ENCODE data around the gene METTL6. TPM values are rescaled to one million over a fixed set of nuclear protein-coding genes. Genes with fewer than 3 reads are reported as not detected.
"Not testable (repeated sequence)": the region's sequence is repeated elsewhere in the genome, so short reads cannot be mapped to it uniquely, and the experiment has no call there.

Gene METTL6
- polyA plus RNA-seq, 1 donor: 32.8 TPM

DNA sequence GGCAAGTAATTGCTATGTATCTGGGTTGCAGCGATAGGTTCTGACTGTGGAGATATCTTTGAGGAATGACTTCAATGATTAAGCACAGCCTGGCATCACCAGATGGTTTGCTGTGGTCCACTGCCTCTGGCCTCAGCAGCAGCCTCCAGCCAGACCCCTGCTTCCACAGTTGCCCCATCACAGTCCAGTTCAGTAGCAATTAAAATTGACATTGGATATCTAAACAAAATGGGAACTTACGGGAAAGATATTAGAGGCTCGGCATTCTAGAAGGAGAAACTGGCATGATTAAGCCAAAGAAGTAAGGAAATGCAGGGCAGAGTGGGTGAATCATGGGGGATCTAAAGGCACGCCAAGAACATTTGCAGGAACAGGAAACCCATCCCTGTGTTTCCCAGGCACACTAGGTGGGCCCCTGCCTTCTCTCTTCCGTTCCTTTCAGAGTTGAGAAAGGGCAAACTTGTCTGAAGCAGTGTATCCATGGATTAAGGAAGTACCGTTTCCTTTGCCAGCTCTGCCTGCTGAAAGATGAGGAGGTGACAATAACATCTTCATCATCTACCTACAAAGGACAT, 58.7 kb downstream of the METTL6 start:
- DNase-seq: no peak

DNA sequence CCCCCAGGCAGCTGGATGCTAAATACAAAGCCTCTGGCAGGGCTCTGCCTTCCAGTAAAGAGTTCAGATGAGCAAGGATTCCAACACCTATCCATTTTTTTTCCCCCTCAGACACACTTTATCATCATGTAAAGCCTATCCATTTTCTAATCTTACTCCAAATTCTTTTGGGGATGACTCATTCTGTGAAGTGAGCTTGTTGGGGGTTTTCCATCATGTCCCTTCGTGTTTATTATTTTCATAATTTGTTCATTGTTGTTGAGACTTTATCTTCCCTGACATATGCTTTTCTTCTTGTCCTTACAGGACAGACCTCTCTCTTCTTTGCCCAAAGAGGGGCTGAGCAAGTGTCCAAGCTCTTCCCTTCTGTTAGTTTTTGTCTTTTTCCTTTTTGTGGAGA, 60.3 kb downstream of the METTL6 start:
- DNase-seq: no peak

DNA sequence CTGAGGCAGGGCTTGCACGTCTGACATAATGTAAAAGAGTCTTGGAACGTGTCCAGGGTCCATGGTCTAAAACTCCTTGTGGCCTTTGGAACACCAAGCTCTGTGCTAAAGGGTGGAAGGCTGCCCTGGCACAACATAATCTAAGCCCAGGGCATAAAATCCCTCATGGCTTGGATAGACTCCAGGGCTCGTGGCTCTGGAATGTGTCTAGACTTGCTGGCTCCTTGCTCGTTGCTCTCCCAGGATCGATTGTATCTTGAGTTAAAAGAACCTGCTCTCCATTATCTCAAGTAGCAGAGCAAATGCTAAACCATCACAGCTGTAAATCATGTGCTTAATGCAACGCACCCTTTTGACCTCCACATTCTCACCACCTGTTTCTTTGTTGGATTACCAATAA, 63.3 kb downstream of the METTL6 start:
- DNase-seq: not testable (repeated sequence)

DNA sequence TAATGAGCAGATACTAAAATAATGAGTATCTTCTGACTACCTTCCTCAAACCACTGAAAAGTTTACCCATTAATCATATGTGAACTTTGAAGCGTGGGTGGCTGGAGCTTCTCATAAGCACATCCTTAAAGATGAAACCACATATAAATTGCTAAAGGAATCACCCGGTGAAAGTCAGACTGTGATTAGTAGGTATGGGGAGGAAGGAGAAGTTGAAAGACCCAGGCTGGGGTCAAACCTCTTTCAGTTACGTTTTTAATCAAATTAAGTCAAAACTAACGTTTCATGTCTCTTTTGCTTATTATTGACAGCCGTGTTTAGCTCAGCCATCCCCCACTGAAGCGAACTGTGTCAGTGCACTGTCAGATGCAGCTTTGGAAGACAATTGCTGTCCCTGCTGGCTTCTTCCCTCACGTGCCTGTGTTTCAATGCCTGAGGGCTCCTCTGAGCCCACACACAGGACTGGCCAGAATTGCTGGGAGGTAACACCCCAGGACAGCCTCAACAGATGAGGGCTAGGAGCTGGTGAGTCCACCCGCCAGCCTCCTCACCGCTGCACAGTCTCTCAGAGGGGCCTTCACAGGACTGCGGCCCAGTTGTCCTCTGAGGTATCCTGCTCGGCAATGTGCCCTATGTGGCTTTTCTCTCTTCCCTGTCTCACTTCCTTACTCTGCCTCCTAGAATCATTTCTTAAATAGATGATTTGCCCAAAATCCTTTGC, 65.7 kb downstream of the METTL6 start:
- DNase-seq: no peak

DNA sequence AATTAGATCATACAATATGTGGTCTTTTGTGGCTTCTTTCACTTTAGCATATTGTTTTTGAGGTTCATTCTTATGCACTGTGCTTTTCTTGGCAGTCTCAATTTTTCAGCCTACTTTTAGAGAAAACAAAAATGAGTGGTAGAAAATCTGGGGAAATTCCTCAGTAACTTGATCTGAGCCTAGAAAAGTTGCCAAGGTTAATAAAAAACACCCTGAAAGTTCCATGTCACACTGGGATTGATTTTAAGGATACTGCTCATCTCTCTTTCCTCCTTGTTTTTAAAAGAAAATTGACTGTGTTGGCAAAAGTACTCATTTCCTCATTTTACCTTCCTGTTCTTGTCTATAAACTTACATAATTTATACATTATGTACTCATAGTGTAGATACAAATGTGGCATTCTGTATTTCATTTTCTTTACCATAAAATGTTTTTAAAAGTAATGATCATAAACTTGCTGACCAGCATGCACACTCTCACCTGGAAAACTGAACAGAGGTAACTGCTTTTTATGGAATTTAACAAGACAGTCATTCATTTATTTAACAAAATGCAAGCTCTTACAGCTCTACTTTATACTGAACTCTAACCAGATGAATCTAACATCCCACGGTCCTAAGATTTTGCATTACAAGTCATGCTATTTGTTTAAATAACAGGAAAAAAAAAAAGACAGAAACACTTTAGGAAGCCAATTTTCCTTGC, 66.4 kb downstream of the METTL6 start:
- DNase-seq: no peak

Other genes starting within 250 kb of the METTL6 start
- gene CAPN7, start 221.3 kb downstream of the METTL6 start, polyA plus RNA-seq (ENCODE audit: insufficient read length): 59.9 TPM
- gene SH3BP5, start 95.0 kb downstream of the METTL6 start, polyA plus RNA-seq (ENCODE audit: insufficient read length): 47.2 TPM
- 19.7 TPM for gene EAF1, start 54 bp upstream of the METTL6 start, polyA plus RNA-seq (ENCODE audit: insufficient read length)
- gene COLQ, start 94.2 kb upstream of the METTL6 start, polyA plus RNA-seq (ENCODE audit: insufficient read length): 10.1 TPM
- gene HACL1, start 174.0 kb upstream of the METTL6 start, polyA plus RNA-seq (ENCODE audit: insufficient read length): 27.2 TPM
- 21.6 TPM for gene BTD, start 174.2 kb upstream of the METTL6 start, polyA plus RNA-seq (ENCODE audit: insufficient read length)